ENCODE measurements around the gene THY1.
"Not testable (repeated sequence)": the region's sequence is repeated elsewhere in the genome, so short reads cannot be mapped to it uniquely, and the experiment has no call there.

Gene THY1

GRCh38 chr11:119422809-119423508 is at the start of gene THY1:
TSS of gene THY1 (minus strand) at chr11:119423172. CDS start at chr11:119420905, 2,267 bp downstream.
- no peak for DNase-seq (ENCODE audit: low read depth in 1 of 2, low spot score in 1 of 2)

- no peak for DNase-seq (ENCODE audit: low read depth in 1 of 2, low spot score in 1 of 2)
Measured at GRCh38 chr11:119472186-119472855, 49.3 kb upstream of the THY1 start.

DNA sequence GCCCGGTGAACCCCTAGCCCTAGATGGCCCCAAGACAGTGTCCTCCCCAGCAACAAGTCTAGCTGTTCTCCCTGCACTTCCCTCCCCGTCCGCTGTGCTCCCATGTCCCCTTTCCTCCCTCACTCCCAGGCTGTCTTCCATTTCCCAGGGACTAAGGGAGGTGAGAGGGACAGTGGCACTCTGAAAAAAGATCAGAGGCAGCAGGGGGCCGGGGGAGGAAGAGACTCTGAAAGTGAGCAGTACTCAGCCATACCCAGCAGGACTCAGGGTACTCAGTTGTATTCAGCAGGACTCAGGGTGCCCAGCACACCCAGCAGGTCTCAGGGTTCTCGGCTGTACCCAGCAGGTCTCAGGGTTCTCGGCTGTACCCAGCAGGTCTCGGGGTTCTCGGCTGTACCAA is 48.4 kb upstream of the THY1 start:
- no peak for DNase-seq (ENCODE audit: low read depth in 1 of 2, low spot score in 1 of 2)

- DNase-seq (ENCODE audit: low read depth in 1 of 2, low spot score in 1 of 2): no peak
Measured at GRCh38 chr11:119470317-119471291, 47.6 kb upstream of the THY1 start.

DNA sequence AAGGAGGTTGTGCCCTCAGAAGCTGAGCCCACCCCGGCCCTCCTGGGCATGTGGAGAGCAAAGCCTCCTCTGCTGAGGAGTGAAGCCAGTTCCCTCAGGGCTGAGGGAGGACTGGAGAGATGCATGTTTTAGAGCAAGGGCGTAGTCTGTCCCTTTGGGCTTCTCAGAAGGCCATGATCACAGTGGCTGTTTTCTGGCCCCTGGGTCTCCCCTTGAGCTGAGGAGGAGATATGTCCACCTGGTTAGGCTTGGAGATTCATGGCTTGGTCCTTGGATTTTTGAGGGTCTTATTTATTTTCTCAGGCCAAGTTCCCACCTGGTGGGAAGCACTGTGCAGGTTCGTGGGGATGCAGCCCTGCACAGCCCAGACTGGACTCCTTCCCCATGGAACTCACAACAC is 46.5 kb upstream of the THY1 start:
- DNase-seq (ENCODE audit: low read depth in 1 of 2, low spot score in 1 of 2): no peak

- no peak for DNase-seq (ENCODE audit: low read depth in 1 of 2, low spot score in 1 of 2)
Measured at GRCh38 chr11:119468511-119468910, 45.5 kb upstream of the THY1 start.

DNA sequence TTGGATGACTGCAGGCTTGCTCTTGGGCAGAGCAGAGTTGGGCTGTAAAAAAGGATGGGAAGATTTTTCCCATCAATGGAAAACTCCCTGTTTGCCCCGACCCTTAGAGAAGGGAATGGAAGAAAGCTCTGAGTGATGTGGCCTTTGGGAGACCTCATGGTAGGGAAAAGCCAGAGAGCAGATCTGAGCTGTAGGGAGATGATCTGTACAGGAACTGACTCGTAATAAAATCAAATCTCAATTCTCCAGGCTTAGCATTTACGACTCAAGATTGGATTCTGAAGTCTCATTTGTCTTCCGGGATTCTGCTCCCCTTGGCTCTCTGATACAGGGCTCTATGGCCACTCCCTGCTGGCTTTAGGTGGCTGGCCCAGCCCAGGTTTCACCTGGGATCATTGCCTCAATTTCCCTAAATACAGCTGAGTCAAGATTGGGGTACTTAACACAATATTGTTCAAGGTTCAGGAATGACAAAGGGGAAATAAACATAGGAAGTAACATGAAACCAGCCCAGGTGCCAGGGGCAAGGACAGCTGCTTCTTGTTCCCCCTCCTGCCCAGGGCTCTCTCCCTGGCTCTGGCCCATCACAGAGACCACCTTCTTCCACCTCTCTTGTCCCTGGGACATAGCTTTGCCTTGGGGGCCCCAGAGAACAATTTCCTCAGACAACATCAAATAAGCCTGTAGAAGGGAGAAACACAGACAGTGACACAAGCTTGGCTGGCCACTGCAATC is 38.4 kb upstream of the THY1 start:
- DNase-seq (ENCODE audit: low read depth in 1 of 2, low spot score in 1 of 2): no peak

DNA sequence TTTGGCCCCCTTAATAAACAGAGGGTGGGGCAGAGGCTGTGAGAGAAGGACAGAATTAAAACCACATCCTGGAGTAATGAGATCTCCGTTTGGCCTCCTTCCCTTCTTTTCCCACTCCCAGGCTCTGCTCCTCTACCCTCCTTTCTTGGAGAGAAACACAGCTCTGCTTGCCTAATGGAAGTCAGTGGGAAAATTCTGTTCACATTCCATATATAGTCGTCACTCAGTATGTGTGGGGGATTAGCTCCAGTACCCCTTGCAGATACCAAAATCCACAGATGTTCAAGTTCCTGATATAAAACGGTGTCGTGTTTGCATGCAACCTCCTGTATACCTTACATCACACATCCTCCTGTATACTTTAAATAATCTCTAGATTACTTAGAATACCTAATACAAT is 37.6 kb upstream of the THY1 start:
- DNase-seq (ENCODE audit: low read depth in 1 of 2, low spot score in 1 of 2): no peak

DNA sequence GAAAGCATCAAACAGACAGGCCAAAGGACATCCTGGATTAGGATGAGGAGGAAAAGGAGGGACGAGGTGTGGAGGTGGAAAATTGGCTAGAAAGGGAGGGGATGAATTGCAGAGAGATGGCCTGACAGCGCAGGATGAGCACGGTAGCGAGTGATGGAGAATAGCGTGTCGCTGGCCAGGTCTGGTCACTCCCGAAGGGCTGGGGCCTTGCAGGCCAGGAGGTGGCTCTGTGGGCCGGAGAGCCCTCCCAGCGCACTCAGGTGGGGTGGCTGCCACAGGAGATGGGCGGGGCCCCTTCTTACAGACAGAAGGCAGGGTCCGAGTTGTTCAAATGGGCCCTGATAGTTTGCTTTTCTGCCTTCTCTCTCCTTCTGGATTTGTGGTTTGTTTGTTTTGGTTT is 37.1 kb upstream of the THY1 start:
- DNase-seq (ENCODE audit: low read depth in 1 of 2, low spot score in 1 of 2): no peak

GRCh38 chr11:119459293-119459976 is 36.5 kb upstream of the THY1 start:
- no peak for DNase-seq (ENCODE audit: low read depth in 1 of 2, low spot score in 1 of 2)

DNA sequence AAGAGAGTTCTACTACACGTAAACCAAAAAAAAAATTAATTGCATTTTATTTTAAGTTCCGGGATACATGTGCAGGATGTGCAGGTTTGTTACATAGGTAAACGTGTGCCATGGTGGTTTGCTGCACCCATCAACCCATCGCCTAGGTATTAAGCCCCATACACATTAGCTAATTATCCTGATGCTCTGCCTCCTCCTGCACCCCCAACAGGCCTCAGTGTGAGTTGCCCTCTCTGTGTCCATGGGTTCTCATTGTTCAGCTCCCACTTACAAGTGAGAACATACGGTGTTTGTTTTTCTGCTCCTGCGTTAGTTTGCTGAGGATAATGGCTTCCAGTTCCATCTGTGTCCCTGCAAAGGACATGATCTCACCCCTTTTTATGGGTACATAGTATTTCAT is 32.7 kb upstream of the THY1 start:
- DNase-seq (ENCODE audit: low read depth in 1 of 2, low spot score in 1 of 2): not testable (repeated sequence)

GRCh38 chr11:119455241-119455640 is 32.3 kb upstream of the THY1 start:
- not testable (repeated sequence) for DNase-seq (ENCODE audit: low read depth in 1 of 2, low spot score in 1 of 2)

GRCh38 chr11:119453881-119454280 is 30.9 kb upstream of the THY1 start:
- DNase-seq (ENCODE audit: low read depth in 1 of 2, low spot score in 1 of 2): no peak

- DNase-seq (ENCODE audit: low read depth in 1 of 2, low spot score in 1 of 2): no peak
Measured at GRCh38 chr11:119450590-119451326, 27.8 kb upstream of the THY1 start.

GRCh38 chr11:119449498-119449897 is 26.5 kb upstream of the THY1 start:
- DNase-seq (ENCODE audit: low read depth in 1 of 2, low spot score in 1 of 2): no peak

DNA sequence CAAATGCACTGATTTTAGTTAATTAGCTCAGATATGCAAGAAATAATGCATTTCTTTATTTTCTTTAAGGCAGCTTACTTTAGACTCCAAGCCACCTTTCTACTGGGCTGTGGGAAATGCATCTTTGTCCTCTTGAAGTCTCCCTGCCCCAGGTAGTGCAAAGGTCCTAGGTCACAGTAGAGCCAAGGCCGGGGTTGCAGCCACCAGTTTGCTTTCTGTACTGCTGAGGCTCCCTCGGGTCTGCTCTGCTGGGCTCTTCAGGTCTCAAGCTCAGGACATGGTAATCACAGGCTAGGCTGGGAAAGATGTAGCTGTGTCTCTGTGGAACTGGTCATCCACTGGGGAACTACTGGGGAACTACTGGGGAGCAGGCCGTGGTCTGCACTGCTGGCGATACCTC is 25.4 kb upstream of the THY1 start:
- DNase-seq (ENCODE audit: low read depth in 1 of 2, low spot score in 1 of 2): no peak

- DNase-seq (ENCODE audit: low read depth in 1 of 2, low spot score in 1 of 2): no peak
Measured at GRCh38 chr11:119447664-119448242, 24.8 kb upstream of the THY1 start.

DNA sequence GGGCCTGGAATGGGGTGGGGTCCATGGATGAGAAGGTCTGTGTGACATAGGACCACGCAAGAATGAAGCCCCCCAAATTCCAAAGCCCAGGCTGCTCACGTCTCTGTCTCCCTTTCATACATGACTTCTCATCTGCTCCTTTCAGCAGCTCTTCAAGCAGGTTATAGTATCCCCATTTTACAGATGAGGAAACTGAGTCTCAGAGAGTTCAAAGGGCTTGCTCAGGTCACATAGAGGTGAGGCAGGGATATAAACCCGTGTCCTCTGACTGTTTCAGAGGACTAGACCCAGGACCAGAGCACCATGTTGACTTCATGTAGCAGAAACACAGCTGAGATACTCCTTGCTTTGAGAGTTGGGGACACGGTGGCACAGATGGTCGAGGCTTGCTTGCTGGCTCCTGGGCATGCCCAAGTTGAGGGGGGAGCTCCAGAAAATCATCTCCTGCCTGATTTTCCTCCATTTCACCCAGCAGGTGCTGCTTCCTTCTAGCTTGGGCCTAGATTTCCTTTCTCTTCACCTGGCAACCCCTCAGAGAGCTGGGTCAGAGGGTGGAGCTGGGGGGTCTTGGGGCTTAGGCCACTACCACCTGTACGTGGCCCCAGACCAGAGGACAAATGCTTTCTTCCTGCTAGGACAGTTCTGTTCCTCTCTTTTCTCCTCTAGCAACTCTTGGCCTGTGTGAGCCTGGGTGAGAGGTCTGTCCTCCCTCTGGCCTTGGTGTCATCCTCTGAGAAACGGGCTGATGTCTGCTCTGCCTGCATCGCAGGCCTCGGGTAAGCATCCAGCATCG is 24.1 kb upstream of the THY1 start:
- no peak for DNase-seq (ENCODE audit: low read depth in 1 of 2, low spot score in 1 of 2)

GRCh38 chr11:119446434-119446833 is 23.5 kb upstream of the THY1 start:
- DNase-seq (ENCODE audit: low read depth in 1 of 2, low spot score in 1 of 2): no peak
